ENCODE data around the gene CRB1.

- TF ChIP-seq EZH2 (IDR thresholded peaks at IDR 0.05; ENCODE audit: low read length) (no peak), CTCF (optimal IDR thresholded peaks at IDR 0.05 in 1 of 3, IDR thresholded peaks at IDR 0.05 in 1 of 3, conservative IDR thresholded peaks at IDR 0.05 in 1 of 3; ENCODE audit: extremely low read depth in 1 of 3, insufficient read depth in 2 of 3, low read length in 3 of 3) (no peak)
Observed at GRCh38 chr1:197247465-197247864, 20.6 kb upstream of the CRB1 start.

Data from keratinocyte (primary cell).